HepG2 (cell line): ENCODE data around the gene MAT2A. TPM values are rescaled to one million over a fixed set of nuclear protein-coding genes. Genes with fewer than 3 reads are reported as not detected.

Experiments
- BCL6 ChIP-seq: IDR thresholded peaks from 2 replicates; pipeline ENCODE4 v1.6.1; 2016; ENCODE audit warnings: missing genetic modification reagents, missing compliant biosample characterization
- CHD2 ChIP-seq: IDR thresholded peaks from 2 replicates; pipeline ENCODE4 v1.6.1; 2011; ENCODE audit warnings: low read depth, low read length, improper control_type of control experiment
- FOSL1 ChIP-seq: sonication (generic); formaldehyde crosslinking; IDR thresholded peaks from 2 replicates; pipeline ENCODE4 v1.9.0; 2021; ENCODE audit warnings: missing genetic modification reagents, borderline replicate concordance
- KLF12 ChIP-seq: sonication (generic); formaldehyde crosslinking; IDR thresholded peaks from 2 replicates; pipeline ENCODE4 v1.4.0; 2020; ENCODE audit warnings: missing genetic modification reagents, borderline replicate concordance
- MAFG ChIP-seq: sonication (generic); formaldehyde crosslinking; IDR thresholded peaks from 2 replicates; pipeline ENCODE4 v1.5.1; 2020; ENCODE audit warnings: mild to moderate bottlenecking, missing genetic modification reagents
- ONECUT2 ChIP-seq: sonication (generic); formaldehyde crosslinking; IDR thresholded peaks from 2 replicates; pipeline ENCODE4 v1.4.0; 2020; ENCODE audit warnings: missing genetic modification reagents
- PHF21A ChIP-seq: sonication (generic); formaldehyde crosslinking; IDR thresholded peaks from 2 replicates; pipeline ENCODE4 v1.5.0; 2020; ENCODE audit warnings: mild to moderate bottlenecking, missing genetic modification reagents
- PHF8 ChIP-seq: sonication (generic); formaldehyde crosslinking; IDR thresholded peaks from 2 replicates; pipeline ENCODE4 v1.5.0; 2020; ENCODE audit warnings: missing genetic modification reagents
- POLR2G ChIP-seq: fragments of 200-400 bp; formaldehyde crosslinking; IDR thresholded peaks from 2 replicates; pipeline ENCODE4 v1.6.1; 2018; ENCODE audit warnings: mild to moderate bottlenecking, low read depth, low read length, moderate library complexity
- RELA ChIP-seq: sonication (generic); formaldehyde crosslinking; IDR thresholded peaks from 2 replicates; pipeline ENCODE4 v1.4.0; 2020; ENCODE audit warnings: missing genetic modification reagents
- RFX1 ChIP-seq: fragments of 450-650 bp; IDR thresholded peaks from 2 replicates; pipeline ENCODE4 v1.6.1; 2017
- ZBTB20 ChIP-seq: sonication (generic); formaldehyde crosslinking; IDR thresholded peaks from 2 replicates; pipeline ENCODE4 v1.8.1; 2023; ENCODE audit warnings: missing genetic modification reagents, low read depth, mild to moderate bottlenecking, borderline replicate concordance
- ZNF205 ChIP-seq: IDR thresholded peaks from 2 replicates; pipeline ENCODE4 v1.6.1; 2018; ENCODE audit warnings: missing biosample characterization, missing genetic modification reagents
- ZNF274 ChIP-seq: sonication (generic); formaldehyde crosslinking; IDR thresholded peaks from 2 replicates; pipeline ENCODE4 v1.5.1; 2020; ENCODE audit warnings: mild to moderate bottlenecking, missing genetic modification reagents
- ZNF383 ChIP-seq: sonication (generic); formaldehyde crosslinking; IDR thresholded peaks from 2 replicates; pipeline ENCODE4 v1.4.0; 2020; ENCODE audit warnings: missing genetic modification reagents, mild to moderate bottlenecking, borderline replicate concordance
- ZNF501 ChIP-seq: sonication (generic); formaldehyde crosslinking; IDR thresholded peaks from 2 replicates; pipeline ENCODE4 v1.5.1; 2020; ENCODE audit warnings: mild to moderate bottlenecking, moderate library complexity, missing genetic modification reagents
- ZNF510 ChIP-seq: sonication (generic); formaldehyde crosslinking; IDR thresholded peaks from 2 replicates; pipeline ENCODE4 v1.4.0; 2020; ENCODE audit warnings: low read depth, mild to moderate bottlenecking, missing genetic modification reagents
- ZNF546 ChIP-seq: sonication (generic); formaldehyde crosslinking; conservative IDR thresholded peaks from 2 replicates; pipeline ENCODE4 v1.8.1; 2023; ENCODE audit warnings: mild to moderate bottlenecking, missing genetic modification reagents
- ZNF792 ChIP-seq: IDR thresholded peaks from 2 replicates; pipeline ENCODE4 v1.6.1; 2016
- ZNF841 ChIP-seq: sonication (generic); formaldehyde crosslinking; IDR thresholded peaks from 2 replicates; pipeline ENCODE4 v1.8.1; 2023; ENCODE audit warnings: missing genetic modification reagents, borderline replicate concordance
- polyA plus RNA-seq, 8 experiments: library from polyadenylated mRNA; depleted of rRNA in 3 of 8; stranded (reverse) in 7 of 8; unstranded in 1 of 8; fragments of >200 nt; fragmentation: Illumina TruSeq in 4 of 8; extraction: Trizol in 4 of 8; gene quantifications; 2 replicates each; pipeline versions ENCODE4 v1.2.1 to v1.2.3, GENCODE V29; 2011 to 2016; ENCODE audit warnings: low read depth in 4 of 8, missing spikeins in 1 of 8, mixed read lengths in 1 of 8; ENCODE audit not compliant: insufficient read depth in 1 of 8
- total RNA-seq, 5 experiments: library from RNA; depleted of rRNA; stranded (reverse); fragments of >200 nt; fragmentation: Illumina TruSeq; extraction: Trizol; gene quantifications; 2 replicates each; pipeline ENCODE4 v1.2.3, GENCODE V29; 2016; ENCODE audit warnings: low read depth in 1 of 5
- TF ChIP-seq, protein P1 (sequence below): sonication (generic); formaldehyde crosslinking; IDR thresholded peaks from 2 replicates; pipeline ENCODE4 v1.8.0; 2023; ENCODE audit warnings: mild to moderate bottlenecking, missing genetic modification reagents
- TF ChIP-seq, protein P2 (sequence below): IDR thresholded peaks from 2 replicates; pipeline ENCODE4 v1.6.1; 2016; ENCODE audit warnings: low read depth, control low read depth
- TF ChIP-seq, protein P3 (sequence below): sonication (generic); formaldehyde crosslinking; IDR thresholded peaks from 2 replicates; pipeline ENCODE4 v1.4.0; 2020; ENCODE audit warnings: missing genetic modification reagents, low read depth, mild to moderate bottlenecking, borderline replicate concordance
- TF ChIP-seq, protein P4 (sequence below): sonication (generic); formaldehyde crosslinking; IDR thresholded peaks from 2 replicates; pipeline ENCODE4 v1.4.0; 2020; ENCODE audit warnings: missing genetic modification reagents
- TF ChIP-seq, protein P5 (sequence below): sonication (generic); formaldehyde crosslinking; IDR thresholded peaks from 2 replicates; pipeline ENCODE4; 2020; ENCODE audit warnings: missing genetic modification reagents, mild to moderate bottlenecking, borderline replicate concordance

Gene MAT2A
- total and polyA plus RNA-seq, 2 of the 13 experiments (the other 11 are each of a cell fraction or from before 2014, with no cell fraction given): 155 to 331 TPM

DNA sequence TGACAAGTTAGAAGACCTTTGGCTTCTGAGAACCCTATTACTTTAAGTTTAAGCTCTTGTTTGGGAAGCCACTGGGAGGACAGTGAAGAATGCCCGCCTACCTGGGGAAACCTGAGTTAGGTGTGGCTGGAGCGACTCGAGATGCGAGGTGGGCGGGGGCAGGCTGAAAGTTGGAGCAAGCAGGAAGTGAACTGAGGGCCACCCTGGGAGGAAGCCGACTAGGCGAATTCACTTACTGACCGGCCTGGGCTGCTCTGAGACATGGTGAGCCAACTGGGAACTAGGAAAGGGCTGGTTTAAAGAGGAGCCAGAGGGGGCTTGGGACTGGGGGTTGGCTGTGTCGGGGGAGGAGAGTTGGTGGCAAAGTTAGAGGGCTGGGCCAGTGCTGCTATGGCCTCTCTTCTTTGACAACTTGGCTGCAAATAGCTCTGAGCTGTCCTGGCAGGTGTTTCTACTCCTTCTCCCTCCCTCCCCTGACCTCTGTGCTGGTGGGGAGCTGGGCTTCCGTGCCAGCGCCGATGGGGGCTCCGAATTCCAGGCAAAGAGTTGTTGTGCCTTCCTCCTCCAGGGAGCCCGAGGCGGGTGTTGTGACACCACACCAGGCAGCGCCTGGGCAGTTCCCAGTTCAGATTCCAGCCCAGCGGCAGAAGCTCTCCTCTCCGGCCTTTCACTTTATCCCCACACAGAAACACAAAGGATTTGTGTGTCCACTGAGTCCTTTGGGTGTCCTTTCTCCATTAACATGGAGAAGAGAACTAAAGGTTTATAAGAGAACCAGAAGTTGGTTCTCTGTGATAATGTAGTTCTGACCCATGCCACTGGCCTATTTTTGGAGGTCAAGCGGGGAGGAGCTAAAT is 38.6 kb downstream of the MAT2A start, which contains the start of gene VAMP8 (continued):
- no peak for TF ChIP-seq ZNF510 (CRISPR knock-in tag)
- TF ChIP-seq PHF8 (CRISPR knock-in tag): peak; percentile 58
- TF ChIP-seq, protein P1, sequence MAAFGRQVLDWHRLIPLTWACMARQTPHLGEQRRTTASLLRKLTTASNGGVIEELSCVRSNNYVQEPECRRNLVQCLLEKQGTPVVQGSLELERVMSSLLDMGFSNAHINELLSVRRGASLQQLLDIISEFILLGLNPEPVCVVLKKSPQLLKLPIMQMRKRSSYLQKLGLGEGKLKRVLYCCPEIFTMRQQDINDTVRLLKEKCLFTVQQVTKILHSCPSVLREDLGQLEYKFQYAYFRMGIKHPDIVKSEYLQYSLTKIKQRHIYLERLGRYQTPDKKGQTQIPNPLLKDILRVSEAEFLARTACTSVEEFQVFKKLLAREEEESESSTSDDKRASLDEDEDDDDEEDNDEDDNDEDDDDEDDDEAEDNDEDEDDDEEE (CRISPR knock-in tag): no peak
- TF ChIP-seq ZNF501 (CRISPR knock-in tag): peak; percentile 53; the same call in 1 of the 2 replicates
- TF ChIP-seq ZNF205: peak; percentile 88
- no peak for TF ChIP-seq ONECUT2 (CRISPR knock-in tag)
- no peak for TF ChIP-seq MAFG (CRISPR knock-in tag)
- TF ChIP-seq, protein P2, sequence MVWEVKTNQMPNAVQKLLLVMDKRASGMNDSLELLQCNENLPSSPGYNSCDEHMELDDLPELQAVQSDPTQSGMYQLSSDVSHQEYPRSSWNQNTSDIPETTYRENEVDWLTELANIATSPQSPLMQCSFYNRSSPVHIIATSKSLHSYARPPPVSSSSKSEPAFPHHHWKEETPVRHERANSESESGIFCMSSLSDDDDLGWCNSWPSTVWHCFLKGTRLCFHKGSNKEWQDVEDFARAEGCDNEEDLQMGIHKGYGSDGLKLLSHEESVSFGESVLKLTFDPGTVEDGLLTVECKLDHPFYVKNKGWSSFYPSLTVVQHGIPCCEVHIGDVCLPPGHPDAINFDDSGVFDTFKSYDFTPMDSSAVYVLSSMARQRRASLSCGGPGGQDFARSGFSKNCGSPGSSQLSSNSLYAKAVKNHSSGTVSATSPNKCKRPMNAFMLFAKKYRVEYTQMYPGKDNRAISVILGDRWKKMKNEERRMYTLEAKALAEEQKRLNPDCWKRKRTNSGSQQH (CRISPR knock-in tag): no peak
- no peak for TF ChIP-seq FOSL1
- peak; percentile 54; the same call in 1 of the 2 replicates for TF ChIP-seq POLR2G
- TF ChIP-seq ZNF546: no peak
- TF ChIP-seq, protein P3, sequence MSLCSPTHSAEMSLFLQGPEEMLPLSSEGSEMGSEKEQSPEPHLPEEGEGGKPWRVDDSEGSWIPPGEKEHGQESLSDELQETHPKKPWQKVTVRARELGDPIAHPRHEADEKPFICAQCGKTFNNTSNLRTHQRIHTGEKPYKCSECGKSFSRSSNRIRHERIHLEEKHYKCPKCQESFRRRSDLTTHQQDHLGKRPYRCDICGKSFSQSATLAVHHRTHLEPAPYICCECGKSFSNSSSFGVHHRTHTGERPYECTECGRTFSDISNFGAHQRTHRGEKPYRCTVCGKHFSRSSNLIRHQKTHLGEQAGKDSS (CRISPR knock-in tag): no peak; the same call in 1 of the 2 replicates
- no peak for TF ChIP-seq ZNF383 (CRISPR knock-in tag)
- no peak; the same call in 1 of the 2 replicates for TF ChIP-seq BCL6
- TF ChIP-seq, protein P4, sequence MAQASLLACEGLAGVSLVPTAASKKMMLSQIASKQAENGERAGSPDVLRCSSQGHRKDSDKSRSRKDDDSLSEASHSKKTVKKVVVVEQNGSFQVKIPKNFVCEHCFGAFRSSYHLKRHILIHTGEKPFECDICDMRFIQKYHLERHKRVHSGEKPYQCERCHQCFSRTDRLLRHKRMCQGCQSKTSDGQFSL (CRISPR knock-in tag): no peak
- no peak for TF ChIP-seq CHD2
- TF ChIP-seq ZBTB20 (CRISPR knock-in tag): no peak
- 0 out of 2 replicates have a peak, but pooled peaks have one; percentile 19 for TF ChIP-seq RELA (CRISPR knock-in tag)
- TF ChIP-seq KLF12 (CRISPR knock-in tag): no peak
- no peak for TF ChIP-seq ZNF792 (CRISPR knock-in tag)
- TF ChIP-seq PHF21A (CRISPR knock-in tag): no peak
- no peak for TF ChIP-seq ZNF841 (CRISPR knock-in tag)
- TF ChIP-seq, protein P5, sequence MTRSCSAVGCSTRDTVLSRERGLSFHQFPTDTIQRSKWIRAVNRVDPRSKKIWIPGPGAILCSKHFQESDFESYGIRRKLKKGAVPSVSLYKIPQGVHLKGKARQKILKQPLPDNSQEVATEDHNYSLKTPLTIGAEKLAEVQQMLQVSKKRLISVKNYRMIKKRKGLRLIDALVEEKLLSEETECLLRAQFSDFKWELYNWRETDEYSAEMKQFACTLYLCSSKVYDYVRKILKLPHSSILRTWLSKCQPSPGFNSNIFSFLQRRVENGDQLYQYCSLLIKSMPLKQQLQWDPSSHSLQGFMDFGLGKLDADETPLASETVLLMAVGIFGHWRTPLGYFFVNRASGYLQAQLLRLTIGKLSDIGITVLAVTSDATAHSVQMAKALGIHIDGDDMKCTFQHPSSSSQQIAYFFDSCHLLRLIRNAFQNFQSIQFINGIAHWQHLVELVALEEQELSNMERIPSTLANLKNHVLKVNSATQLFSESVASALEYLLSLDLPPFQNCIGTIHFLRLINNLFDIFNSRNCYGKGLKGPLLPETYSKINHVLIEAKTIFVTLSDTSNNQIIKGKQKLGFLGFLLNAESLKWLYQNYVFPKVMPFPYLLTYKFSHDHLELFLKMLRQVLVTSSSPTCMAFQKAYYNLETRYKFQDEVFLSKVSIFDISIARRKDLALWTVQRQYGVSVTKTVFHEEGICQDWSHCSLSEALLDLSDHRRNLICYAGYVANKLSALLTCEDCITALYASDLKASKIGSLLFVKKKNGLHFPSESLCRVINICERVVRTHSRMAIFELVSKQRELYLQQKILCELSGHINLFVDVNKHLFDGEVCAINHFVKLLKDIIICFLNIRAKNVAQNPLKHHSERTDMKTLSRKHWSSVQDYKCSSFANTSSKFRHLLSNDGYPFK (CRISPR knock-in tag): peak; percentile 24; the same call in 1 of the 2 replicates
- TF ChIP-seq RFX1: no peak
- TF ChIP-seq ZNF274 (CRISPR knock-in tag): peak; percentile 71; the same call in 1 of the 2 replicates
